NCI-H2029 (cell line): Measurements from ENCODE around the gene CDKN1B.

Experiments
- DNase-seq: peaks from one replicate; lab custom pipeline; 2025; lab: John Stamatoyannopoulos, UW

The CDKN1B gene

DNA sequence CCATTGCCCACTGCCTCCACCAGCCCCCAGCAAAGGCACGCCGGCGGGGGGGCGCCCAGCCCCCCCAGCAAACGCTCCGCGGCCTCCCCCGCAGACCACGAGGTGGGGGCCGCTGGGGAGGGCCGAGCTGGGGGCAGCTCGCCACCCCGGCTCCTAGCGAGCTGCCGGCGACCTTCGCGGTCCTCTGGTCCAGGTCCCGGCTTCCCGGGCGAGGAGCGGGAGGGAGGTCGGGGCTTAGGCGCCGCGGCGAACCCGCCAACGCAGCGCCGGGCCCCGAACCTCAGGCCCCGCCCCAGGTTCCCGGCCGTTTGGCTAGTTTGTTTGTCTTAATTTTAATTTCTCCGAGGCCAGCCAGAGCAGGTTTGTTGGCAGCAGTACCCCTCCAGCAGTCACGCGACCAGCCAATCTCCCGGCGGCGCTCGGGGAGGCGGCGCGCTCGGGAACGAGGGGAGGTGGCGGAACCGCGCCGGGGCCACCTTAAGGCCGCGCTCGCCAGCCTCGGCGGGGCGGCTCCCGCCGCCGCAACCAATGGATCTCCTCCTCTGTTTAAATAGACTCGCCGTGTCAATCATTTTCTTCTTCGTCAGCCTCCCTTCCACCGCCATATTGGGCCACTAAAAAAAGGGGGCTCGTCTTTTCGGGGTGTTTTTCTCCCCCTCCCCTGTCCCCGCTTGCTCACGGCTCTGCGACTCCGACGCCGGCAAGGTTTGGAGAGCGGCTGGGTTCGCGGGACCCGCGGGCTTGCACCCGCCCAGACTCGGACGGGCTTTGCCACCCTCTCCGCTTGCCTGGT is at the start of gene CDKN1B:
TSS of gene CDKN1B (plus strand) at position 576 of the 793 bp plus-strand sequence. CDS start 472 bp downstream, outside the sequence.
- peak; percentile 91 for DNase-seq

DNA sequence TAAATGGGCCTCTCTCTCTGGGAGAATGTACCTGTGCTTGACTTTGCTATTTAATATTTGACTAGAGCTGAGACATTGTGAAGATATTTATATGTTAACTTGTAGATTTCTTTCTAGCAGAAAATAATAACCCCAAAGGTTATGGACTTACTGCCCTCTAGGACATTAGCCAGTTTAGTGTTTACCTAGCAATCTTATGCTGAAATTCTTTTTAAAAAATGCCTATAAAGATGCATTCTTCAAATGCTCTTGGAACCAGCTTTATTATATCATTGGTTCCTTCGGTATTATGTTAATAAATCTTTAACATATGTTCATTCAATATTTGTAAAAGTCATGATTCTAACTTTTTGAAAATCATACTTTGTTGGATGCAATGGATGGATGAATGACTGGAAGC is 49.2 kb upstream of the CDKN1B start:
- no peak for DNase-seq

DNA sequence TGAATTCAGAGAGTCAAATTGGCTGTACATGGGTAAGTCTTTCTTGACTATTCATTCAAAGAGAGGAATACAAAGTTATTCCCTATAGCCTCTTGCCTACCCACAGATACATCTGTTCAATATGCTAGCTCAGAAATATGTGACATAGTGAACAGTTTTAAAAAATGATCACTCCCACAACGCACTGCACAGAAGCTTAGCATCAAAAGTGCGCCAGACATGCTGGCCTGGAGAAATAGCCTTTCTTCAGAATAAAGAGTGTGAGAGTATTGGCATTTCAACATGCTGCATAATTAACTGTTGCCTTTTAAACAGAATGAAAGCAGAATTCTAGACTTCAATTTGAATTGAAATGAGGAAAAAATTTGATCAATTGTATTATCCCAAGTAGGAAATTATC is 48.1 kb upstream of the CDKN1B start:
- no peak for DNase-seq

DNA sequence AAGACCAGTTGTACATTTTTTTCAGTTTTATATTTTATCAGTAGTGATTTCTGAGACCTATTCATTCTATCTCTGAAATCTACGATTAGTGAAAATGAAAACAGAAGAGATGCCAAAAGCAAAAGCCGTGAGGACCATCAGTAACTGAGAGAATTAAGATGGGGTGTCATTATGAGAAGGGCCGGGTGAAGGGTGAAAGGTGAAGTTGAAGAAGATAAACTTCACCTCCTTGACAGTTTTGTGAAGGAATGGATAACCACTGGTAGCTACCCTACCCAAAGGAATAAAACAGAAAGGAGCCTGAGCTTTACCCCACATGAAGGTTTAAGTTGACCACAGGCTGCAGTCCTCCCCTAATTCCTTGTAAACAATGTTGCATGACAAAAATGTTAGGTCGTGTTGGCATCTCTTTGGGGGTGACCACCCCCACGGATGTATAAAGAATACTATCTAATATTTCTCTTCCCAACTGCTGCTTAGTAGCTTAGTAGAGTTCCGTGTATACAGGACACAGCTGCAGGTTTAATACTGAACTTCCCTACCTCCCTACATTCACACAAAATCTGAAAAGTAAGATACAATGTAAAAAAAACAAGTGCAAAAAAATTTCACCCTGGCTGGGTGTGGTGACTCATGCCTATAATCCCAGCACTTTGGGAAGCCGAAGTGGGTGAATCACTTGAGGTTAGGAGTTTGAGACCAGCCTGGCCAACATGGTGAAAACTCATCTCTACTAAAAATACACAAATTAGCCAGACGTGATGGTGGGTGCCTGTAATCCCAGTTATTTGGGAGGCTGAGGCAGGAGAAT is 45.1 kb upstream of the CDKN1B start:
- no peak for DNase-seq

DNA sequence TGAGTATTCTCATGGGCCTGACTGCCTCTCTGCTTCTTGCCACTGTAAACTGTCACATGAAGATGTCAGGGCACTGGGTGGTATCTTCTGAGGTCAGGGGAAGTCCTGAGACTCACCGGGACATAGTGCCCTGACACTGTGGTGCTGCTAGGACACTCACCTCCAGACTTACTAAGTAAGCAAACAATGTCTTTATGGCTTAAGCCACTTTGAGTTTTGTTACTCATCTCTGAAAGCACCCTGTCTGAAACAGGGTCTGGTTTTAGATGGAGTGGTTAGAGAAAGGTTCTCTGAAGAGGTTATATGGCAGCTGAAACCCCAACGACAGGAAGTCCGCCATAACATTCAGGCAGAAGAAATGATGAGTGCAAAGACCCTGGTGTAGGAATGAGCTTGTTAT is 43.9 kb upstream of the CDKN1B start:
- DNase-seq, result no peak

DNA sequence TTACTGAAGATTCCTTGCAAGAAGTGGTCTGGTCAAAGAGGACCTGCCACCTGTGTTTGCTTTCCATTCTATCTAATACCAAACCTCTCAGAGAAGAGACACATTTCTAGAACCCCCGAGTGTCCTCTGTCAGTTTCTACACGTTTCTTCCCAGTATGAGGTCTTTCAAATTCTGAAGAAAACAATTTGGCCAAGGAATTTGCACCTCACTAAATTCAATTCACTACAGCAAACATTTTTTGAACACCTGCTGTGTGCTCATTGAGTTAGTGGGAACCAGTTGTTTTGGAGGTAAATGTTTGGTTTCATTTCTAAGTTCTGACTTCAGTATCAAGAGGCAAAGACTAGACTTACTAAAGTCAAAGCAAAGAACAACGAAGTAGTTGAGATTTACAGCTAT is 40.6 kb upstream of the CDKN1B start:
- no peak for DNase-seq

DNA sequence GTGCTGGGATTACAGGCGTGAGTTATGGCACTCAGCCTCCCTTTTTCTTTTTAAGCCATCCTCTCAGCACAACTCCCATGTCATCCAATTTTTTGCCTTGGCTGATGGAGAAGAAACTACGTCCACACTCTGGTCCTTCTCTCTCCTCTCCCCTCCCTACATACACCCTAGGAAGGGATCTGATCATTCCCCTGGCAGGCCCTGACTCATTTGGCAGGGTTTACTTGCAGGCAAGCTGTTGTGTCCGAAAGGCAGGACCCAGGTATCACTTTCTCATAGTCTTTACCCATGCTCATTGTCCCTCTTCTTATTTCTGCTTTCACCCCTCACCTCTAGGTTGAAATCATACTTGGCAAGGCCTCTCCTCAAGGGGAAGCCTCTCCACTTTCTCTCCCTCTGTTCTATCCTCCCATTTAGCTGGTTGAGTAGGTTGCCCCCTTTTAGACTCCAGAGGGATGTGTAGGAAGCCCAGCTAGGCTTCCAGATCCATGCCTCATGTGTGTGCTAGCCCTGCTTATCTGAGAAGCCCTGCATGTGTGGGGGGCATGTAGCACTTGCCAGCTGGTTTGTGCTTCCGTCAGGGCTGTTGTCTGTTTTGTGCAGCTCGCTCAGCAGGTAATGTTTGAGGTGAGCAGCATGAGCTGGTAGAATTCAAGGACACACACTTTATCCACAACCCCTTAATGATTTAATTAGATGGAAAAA is 36.0 kb upstream of the CDKN1B start:
- DNase-seq, result no peak

DNA sequence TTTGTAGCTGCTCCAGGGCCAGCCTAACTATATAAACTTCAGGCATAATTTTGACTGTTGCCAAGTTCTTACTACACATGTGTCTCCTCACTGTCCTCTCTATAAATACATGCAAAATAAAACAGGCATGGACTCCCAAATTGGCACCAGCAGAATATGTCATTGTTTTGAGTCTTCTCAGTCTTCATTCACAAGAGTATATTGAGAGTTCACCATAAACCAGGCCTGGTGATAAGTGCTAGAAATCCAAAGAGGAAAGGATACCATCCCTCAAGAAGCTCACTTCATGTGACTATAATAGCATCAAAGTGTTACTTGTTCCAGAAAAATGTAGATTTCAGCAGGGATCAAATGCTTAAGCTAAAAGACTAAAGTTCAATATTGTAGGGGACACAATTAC is 34.9 kb upstream of the CDKN1B start:
- DNase-seq, result no peak

DNA sequence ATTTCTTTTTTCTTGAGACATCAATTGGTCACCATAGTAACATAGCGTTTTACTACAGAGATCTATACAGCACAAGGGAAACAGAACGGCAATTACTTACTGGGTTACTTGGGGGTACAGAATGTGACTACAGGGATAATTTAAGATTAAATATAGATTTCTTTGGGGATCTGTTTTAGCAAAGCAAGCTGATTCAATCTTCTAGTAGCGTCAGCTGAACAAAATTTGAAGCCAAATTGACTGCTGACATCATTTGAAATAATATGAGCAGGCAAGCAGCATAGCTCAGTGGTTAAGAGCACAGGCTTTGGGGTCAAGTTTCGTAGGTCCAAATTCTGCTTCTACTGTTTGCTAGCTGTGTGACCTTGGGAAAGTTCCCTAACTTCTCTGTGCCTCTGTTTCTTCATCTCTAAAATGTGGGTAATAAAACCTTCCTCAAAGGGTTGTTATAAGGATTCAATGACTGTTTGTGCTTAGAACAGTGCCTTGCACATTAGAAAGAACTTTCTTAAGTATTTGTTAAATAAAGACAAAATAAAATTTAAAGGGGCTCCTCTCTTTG is 34.0 kb upstream of the CDKN1B start:
- no peak for DNase-seq

DNA sequence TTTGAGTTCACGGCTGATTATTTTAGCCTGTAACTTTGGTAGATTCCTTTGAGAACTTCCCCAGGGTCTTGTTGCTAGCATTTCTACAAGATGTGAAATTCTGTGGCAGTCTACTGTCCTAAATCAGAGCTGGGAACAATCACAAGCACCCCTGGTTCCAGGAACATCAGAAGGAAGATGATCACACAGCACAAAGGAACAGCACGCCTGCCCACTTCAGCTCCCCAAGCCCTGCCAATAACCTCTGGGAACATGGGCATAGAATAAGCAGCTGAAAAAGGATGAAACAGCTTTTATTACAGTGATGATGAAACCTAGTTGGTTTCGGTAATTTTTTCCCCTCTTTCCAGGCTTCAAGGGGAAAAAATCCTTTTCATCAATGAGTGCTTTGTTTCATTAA is 33.4 kb upstream of the CDKN1B start:
- no peak for DNase-seq

DNA sequence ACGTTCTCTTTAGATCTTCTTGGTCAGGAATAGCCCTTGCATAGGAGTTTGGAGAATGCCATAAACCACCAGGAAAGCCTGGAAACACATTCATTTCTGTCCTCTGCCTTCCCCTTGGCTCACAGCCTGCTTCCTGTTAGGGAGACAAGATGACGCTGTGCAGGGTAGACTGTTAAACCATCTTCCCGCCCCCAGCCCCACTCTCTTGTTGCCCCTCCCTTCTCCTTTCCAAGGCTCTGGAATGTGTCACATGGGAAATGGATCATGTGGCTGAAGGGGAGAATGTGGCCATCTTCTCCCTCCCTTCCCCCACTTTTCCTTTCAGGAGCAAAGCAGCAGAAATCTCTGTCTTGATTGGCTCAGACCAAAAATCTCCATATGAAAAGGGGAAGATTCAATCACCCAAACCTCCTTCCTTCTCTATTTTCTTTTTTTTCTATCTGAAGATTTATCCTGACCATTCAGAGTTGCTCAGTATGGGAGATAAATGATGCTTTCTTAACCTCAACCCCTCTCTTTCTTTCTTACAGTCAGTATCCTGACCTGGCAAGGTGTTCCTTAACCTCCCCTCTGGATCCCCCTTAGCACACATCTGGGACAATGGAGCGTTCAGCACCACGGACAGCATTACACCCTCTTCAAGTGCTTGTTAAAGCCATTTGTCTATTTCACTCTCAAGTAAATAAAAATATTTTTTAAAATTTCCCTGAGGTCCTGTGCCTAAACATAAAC is 32.6 kb upstream of the CDKN1B start:
- DNase-seq, result peak; percentile 90

DNA sequence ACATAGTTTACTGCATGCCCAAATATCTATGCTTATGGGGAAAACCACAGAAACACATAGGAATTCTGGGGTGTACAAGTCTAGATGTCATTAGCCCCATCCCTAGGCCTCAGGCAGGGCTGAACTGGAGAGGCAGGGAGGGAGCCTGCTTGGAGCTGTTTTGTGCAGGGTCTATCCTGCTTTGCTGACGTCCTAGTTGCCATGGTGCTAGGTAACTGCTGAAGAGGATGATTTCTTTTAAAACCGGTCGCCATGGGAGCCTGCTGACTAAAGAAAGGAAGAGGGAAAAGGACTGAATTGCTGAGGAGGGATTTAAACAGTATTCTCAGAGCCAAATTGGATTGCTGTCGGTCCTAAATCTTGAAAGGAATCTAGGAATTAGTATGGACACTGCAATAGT is 31.9 kb upstream of the CDKN1B start:
- DNase-seq, result peak; percentile 43

DNA sequence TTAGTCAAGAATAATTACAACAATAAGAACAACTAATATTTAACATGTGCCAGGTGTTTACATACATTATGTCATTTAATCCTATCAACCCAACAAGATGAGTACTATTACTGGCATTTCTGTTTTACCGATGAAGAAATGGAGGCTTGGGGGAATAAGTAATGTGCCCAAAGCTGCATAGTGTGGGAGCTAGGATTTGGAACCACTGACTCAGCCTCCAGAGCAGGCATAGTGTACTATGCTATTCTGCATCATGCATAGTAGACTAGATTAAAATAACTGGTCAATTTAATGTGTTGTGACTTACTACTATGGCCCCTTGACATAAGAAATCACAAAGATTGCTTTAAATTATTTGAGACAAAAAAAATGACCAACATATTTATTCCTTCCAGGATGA is 30.7 kb upstream of the CDKN1B start:
- no peak for DNase-seq

DNA sequence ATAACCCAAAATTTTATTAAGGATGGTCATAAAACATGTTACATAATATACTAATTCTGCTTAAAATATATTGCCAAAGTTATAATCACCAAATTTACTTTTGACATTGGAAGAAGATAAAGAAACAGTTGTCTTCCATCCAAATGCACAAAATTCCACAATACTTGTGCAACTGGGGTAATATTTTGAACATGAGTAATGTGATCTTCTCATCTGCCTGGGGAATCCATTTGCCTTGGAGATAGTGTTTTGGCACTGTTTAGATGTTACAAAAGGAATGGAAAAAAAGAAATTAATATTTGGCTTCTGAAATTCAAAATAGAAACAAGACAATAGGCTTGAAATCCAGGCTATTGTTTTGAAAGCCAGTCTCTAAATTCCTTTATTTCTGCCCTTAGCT is 30.2 kb upstream of the CDKN1B start:
- no peak for DNase-seq

DNA sequence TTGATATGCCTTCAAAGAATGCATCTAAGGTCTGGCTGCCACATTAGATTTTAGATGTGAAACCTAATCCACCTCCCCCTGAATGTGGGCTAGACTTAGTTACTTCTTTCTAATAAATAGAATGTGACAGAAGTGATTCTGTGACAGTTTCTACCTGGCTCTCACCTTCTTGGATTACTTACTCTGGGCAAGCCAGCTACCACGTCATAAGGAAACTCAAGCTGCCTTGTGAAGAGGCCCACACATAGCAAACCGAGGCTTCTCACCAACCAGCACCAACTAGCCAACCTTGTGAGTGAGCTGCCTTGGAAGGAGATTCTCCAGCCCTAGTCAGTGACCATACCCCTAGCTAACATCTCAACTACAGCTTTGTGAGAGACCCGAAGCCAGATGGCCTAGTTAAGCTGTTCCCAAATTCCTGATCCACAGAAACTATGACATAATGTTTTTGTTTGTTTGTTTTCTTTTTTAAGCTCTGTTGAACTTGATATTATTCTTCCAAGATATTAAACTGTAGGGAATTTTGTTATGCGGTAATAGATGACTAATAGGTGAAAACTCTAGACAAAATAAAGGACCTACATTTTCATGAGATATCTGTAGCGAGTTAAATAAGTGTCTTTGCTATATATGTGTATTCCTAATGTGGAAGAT is 27.4 kb upstream of the CDKN1B start:
- DNase-seq, result no peak

DNA sequence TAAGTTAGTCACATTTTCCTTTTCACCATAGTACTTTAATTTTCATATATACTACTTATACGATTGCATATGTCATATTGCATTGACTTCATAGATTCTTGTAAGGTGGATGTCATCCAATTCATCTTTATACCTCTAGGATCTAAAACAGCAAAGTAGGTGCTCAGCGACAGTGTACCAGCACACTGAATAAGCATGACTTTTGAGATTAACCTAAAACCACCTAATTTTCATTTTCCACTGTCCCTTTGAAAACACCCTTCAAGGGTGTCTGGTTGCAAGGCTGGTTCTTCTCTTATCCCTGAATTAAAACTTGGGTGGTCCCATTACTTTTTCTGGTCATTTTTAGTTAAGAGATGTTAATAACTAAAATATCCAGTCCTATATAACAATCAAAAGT is 25.6 kb upstream of the CDKN1B start:
- DNase-seq, result no peak

DNA sequence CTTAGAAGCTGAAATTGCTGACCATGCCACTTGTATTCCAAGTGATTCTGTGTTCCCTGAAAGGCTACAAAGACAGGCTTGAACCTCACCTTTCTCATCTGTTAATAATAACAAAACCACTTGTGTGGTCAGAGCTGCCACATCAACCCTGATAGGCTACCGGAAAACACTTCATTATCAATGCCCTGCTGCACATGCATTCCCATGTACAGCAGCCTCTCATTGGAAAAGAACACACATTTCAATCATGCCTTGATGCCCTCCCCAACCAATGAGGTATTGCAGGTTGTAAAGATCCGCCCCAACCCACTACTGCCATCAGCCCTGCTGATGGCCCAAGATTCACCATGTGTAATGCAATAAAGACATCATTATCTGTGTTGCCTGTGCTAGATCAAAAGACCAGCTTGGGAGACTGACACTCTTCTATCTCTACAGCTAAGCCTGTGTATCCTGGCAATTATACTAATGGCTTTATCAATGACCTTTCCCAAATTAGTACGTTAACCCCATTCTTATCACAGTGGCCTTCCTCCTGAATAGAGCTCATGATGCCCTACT is 24.0 kb upstream of the CDKN1B start:
- DNase-seq, result no peak

DNA sequence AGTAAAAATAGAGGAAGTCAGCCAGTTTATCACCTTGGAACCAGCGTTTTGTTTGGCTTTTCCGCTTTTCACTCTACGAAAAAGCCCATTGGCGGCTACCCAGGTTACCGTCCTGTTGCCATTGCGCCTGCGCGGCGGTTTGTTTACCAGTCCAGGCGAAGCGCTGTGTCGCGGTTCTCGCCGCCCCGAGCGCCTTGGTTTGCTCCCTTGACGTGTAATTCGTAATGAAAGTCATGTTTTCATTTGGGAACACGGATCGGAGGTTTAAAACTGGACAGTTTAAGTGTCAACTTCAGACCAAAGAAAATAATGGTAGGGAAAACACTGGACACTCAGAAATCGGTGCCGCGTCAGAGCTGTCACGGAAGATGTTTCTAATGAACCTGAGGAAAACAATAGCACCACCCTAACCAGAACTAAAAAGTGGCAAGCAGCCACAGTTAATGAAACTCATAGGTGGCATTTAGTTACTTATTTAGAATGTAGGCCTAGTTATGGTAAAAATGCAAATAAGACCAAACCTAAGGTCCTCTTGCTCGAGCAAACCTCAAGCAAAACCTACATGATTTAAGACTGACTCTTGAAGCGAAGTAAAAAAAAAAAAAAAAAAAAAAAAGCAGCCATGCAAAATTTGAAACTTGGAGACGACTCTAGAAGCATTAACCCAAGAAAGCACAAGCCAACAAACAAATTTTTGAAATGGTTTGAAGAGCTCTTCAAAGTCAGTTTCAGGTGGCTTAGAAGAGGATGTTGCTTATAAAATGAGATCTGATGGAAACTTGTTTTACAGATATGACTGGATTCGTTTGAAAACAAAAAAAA is 20.4 kb upstream of the CDKN1B start:
- DNase-seq, result peak; percentile 88

DNA sequence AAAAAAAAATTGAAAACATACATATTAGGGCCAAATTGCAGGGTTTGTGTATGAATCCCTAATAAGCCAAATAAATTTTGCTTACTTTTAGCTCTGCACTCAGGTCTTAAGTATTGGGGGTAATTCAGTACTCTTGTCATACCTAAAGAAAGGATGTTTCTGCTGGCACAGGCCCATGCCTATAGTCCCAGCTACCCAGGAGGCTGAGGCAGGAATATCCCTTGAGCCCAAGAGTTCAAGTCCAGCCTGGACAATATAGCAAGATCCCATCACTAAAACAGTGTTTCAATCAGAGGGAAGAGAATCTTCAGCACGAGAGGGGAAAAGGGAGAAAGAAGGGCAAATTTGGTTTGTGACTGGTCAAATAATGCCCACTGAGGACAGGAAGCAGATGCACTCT is 17.8 kb upstream of the CDKN1B start:
- DNase-seq, result no peak

DNA sequence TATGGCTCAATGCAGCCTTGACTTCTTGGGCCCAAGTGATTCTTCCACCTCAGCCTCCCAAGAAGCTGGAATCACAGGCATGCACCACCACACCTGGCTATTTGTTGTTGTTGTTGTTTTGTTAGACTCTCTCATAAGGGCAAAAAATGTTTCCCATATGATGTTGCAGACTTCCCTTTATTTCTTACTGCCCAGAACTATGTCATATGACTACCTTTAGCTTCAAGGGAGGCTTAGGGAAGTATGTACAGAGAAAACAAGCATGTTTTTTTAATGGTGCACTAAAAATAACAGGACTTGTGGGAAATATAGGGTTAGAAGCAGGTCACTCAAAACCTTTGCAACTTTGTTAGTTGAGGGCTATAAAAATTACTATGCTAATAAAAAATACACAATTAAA is 16.9 kb upstream of the CDKN1B start:
- no peak for DNase-seq
